GM21423 (cell line): ENCODE measurements around the gene ZFYVE27.

Experiments
- ATAC-seq: cut with Tn5 transposase; IDR thresholded peaks from one replicate; pipeline ENCODE4 v1.9.1; 2021; ENCODE audit warnings: mild to moderate bottlenecking, moderate library complexity; ENCODE audit not compliant: unreplicated experiment

The ZFYVE27 gene

DNA sequence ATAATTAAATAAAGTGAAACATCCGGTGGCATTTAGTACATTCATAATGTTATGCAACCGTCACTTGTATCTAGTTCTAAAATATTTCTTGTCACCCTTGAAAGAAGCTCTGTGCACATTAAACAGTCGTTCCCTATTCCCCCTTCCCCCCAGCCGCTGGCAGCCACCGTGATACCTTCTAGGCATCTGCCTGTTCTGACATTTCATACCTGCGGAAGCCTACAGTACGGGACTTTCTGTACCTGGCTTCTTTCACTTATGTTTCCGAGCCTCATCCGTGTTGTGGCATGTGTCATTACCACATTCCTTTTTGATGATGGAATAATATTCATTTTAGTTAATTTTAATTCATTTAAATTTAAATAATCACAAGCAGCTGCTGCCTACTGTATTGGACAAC lies 48.8 kb downstream of the ZFYVE27 start:
- no peak for ATAC-seq

DNA sequence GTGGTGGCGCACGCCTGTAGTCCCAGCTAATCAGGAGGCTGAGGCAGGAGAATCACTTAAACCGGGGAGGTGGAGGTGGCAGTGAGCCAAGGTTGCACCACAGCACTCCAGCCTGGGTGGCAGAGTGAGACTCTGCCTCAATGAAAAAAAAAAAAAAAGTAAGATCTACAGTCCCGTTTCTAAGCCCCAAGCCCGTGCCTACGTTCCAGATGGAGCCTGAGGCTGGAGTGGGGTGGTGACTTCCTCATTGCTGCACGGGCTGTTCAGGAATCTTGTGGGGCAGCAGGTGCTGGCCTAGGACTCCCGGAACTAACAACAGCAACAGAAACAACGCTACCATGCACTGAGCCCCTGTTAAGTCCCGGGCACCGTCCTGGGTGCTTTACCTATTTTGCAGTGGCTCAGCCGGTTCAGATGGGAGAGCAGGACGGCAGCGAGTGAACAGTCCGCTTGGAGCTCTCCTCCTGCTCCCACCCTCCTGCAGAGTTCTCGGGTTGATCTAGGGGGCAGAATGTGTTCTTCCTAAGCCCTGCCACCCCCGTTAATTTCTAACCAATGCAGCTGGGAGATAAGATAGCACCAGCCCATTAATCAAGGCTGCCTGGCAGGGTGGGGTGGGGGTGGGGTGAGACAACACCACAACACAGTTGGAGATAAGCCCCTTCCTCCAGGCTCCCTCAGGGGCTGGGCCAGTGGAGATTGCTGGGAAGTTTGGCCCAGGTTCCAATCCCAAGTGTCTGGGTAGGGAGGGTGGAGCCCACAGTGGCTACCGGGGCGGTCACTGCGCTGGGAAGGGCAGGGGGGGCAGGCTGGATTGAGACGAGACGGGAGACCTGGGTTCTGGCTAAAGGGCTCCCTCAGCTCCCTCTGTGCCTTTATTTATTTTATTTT lies 51.9 kb downstream of the ZFYVE27 start:
- ATAC-seq, result no peak

GRCh38 chr10:97789770-97790397 lies 53.0 kb downstream of the ZFYVE27 start:
- no peak for ATAC-seq

DNA sequence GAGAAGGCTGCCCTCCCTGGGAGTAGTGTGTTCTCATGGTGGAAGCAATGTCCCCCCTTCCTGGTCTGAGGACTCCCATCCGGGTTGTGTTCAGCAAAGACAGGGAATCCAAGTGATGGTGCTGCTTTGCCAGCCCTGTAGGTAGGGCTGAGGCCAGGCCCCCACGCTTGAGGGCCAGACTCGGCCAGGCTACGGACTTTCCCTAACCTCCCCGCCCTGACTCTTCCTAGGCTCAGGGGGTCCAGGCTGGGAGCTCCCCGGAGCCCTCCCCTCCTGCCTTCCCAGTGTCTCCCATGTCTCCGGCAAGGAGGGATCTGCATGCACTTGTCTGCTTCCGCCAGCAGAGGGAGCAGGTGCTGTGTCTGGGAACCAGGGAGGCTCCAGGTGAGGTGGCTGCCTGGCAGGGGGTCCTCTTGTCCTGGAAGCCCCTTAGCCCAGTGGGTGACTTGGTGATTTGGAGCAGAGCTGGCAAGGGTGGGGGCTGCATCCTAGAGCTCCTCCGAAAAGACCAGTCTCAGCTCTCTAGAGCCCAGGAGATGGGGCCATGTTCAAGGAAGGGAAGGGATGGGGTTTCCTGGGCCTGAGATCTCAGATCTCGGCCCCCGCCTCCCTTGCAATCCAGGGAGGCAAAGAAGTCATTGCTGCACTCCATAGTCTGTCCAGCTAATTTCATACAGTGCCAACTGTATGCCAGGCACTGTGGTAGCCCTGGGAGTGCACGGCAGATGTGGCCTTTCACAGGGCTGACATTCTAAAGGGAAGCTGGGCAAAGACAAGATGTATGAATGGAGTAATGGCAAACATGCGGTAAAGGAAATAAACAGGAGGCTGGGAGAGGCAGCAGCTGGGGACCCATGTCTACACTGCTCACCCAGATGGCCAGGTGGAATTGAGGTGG lies 55.1 kb downstream of the ZFYVE27 start:
- ATAC-seq, result no peak

GRCh38 chr10:97795886-97796285 lies 59.0 kb downstream of the ZFYVE27 start:
- no peak for ATAC-seq

- no peak for ATAC-seq
Observed at GRCh38 chr10:97796651-97797050, 59.7 kb downstream of the ZFYVE27 start.

GRCh38 chr10:97798958-97799610 lies 62.2 kb downstream of the ZFYVE27 start:
- no peak for ATAC-seq

DNA sequence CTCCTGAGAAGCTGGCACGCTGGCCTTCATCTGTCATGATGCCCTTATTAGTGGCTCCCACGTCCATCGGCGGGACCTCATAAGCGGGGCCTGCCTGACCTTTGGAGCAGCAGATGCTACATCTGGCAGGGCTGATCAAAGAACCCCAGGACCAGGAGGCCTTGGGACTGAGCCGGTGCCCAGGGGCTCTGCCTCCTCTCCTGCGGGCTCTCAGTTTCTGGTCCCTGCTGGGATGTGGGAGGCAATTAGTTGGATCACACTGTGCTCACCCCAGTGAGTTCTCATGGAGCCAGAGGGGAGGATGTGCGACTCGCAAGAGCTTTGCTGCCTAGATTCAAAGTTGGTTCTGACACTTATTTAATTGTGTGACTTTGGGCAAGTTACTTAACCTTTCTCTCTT lies 63.5 kb downstream of the ZFYVE27 start:
- ATAC-seq, result no peak

DNA sequence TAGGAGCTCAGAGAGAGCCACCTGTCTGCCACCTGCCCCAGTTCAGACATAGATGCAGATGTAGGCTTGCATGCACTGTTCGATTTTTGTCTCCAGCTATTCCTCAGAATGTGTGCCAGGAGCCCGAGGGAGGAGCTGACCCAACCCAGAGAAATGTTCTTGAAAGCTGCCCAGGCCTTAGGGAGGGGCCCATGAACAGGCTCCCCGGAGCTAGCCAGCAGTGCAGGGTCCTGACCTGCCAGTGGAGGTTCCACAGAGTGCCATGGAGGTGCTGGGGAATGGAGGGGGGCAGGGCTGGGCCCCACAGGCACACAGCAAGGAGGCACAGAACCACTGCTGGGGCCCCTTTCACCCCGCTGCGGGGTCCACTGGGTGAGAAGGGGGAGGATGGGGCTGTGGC lies 64.5 kb downstream of the ZFYVE27 start:
- ATAC-seq, result no peak

DNA sequence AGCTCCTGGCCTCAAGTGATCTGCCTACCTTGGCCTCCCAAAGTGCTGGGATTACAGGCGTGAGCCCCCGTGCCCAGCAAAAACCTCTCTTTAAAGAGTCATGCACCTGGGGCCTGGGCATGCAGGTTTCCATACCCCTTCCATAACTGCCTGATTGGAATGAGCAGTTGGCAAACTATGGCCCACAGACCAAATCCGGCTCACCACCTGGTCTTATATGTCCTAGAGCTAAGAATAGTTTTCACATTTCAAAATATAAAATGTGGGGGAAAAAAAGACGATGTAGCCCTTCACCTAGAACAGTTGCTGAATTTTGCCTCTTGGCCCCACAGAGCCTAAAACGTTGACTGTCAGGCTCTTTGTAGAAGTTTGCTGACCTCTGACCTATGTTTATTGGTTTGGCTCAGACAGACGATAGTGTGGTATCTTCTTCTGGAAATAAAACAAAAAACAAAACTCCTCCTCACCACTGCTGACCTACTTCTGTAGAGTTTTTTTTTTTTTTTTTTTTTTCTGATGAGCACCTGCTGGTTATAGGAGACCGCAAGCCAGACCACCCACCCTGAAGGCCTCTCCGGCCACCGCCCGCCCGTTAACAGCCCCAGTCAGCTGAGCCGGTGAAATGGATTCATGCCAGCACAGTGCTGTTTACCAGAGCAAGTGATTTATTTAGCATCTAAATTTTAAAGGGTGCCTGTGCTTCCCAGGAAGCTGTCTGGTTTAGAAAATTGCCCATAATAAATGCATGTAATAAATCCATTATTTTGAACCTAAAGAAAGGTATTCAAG lies 68.4 kb downstream of the ZFYVE27 start:
- ATAC-seq, result no peak

GRCh38 chr10:97805949-97806348 lies 69.0 kb downstream of the ZFYVE27 start:
- ATAC-seq, result no peak

DNA sequence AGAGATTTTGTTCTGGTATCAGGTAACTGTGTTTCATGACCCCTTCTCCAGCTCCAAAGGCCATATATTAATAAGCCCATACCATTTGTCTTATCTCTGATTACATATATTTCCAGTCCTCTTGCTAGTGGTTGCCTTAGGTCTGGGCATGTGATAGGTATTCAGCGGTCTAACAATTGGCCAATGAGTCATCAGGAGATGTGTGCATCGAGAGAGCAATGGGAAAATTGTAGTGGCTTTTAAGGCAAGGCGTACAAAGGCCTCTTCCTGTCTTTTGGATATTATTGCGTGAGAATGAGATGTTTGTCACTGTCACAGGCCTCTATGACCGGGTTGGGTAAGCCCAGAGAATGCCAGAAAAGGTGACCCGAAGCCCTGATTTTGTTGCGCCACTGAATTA lies 73.5 kb downstream of the ZFYVE27 start:
- no peak for ATAC-seq
